ENCODE measurements around the gene CA5A. TPM values are rescaled to one million over a fixed set of nuclear protein-coding genes. Genes with fewer than 3 reads are reported as not detected.

CA5A gene
- total RNA-seq, 3 donors from 2014 or later (not counting 1 experiment from before 2014, with no cell fraction given) = not detected

- H3K4me3 ChIP-seq (ENCODE audit: low read length) = no peak overlapping the region
- WGBS (ENCODE audit: insufficient coverage) = 57% methylated on average over 15 of the region's 15 CpGs
- TF ChIP-seq, protein P1, sequence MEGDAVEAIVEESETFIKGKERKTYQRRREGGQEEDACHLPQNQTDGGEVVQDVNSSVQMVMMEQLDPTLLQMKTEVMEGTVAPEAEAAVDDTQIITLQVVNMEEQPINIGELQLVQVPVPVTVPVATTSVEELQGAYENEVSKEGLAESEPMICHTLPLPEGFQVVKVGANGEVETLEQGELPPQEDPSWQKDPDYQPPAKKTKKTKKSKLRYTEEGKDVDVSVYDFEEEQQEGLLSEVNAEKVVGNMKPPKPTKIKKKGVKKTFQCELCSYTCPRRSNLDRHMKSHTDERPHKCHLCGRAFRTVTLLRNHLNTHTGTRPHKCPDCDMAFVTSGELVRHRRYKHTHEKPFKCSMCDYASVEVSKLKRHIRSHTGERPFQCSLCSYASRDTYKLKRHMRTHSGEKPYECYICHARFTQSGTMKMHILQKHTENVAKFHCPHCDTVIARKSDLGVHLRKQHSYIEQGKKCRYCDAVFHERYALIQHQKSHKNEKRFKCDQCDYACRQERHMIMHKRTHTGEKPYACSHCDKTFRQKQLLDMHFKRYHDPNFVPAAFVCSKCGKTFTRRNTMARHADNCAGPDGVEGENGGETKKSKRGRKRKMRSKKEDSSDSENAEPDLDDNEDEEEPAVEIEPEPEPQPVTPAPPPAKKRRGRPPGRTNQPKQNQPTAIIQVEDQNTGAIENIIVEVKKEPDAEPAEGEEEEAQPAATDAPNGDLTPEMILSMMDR (IDR thresholded peaks at IDR 0.05) = no peak
- Mint-ChIP-seq H3K9me3 (no peaks in the 10 kb centered on the region), H3K4me3 (peak overlapping the region; percentile 41), H3K27me3 (ENCODE audit: low read depth in 2 of 2) (no peaks in the 10 kb centered on the region), H3K36me3 (no peaks in the 10 kb centered on the region), H3K4me1 (peaks cover 73 to 74% of the 10 kb centered on the region in 2 donors), H3K27ac (peak overlapping the region; percentile 96 to 98)
- H3K27me3 ChIP-seq (ENCODE audit: control insufficient read depth, insufficient read depth, low read length) = no peaks in the 10 kb centered on the region
- ATAC-seq = no peak
- peaks cover 77% of the 10 kb centered on the region for H3K4me1 ChIP-seq (ENCODE audit: control insufficient read depth, insufficient read depth, low read length)
- peaks cover 9% of the 10 kb centered on the region for H3K36me3 ChIP-seq (ENCODE audit: control insufficient read depth, insufficient read depth, low read length)
- H3K27ac ChIP-seq (ENCODE audit: low read length) = peak overlapping the region; percentile 59
- no peak for DNase-seq
- intact Hi-C loops (cut with micrococcal nuclease) = loop anchor here (5.0 kb wide), 3 partner anchors 32 to 497 kb away; partner anchors contain the start of genes KLHDC4 and ZFPM1
- H3K9me3 ChIP-seq (ENCODE audit: control insufficient read depth, insufficient read depth, low read length) = no peaks in the 10 kb centered on the region
These were observed 18.5 kb upstream of the CA5A start for GRCh38 chr16:87954826-87955225.

GRCh38 chr16:87954361-87954760, 18.0 kb upstream of the CA5A start:
- Histone ChIP-seq H3K27ac (ENCODE audit: low read length) (peak overlapping the region; percentile 59), H3K4me1 (ENCODE audit: control insufficient read depth, insufficient read depth, low read length) (peaks cover 73% of the 10 kb centered on the region), H3K4me3 (ENCODE audit: low read length) (no peak overlapping the region), H3K27me3 (ENCODE audit: control insufficient read depth, insufficient read depth, low read length) (no peaks in the 10 kb centered on the region), H3K9me3 (ENCODE audit: control insufficient read depth, insufficient read depth, low read length) (no peaks in the 10 kb centered on the region), H3K36me3 (ENCODE audit: control insufficient read depth, insufficient read depth, low read length) (peaks cover 9% of the 10 kb centered on the region)
- TF ChIP-seq, protein P1 (IDR thresholded peaks at IDR 0.05) = no peak
- peaks cover 69% of the 10 kb centered on the region in 2 donors for H3K4me1 Mint-ChIP-seq
- intact Hi-C loops (cut with micrococcal nuclease) = loop anchor here (5.0 kb wide), 3 partner anchors 33 to 498 kb away; partner anchors contain the start of genes KLHDC4 and ZFPM1
- ATAC-seq (no peak), DNase-seq (no peak)
- no peaks in the 10 kb centered on the region for H3K9me3 Mint-ChIP-seq
- WGBS (ENCODE audit: insufficient coverage) = 52% methylated on average over 14 of the region's 14 CpGs
- no peaks in the 10 kb centered on the region for H3K27me3 Mint-ChIP-seq (ENCODE audit: low read depth in 2 of 2)
- peak overlapping the region; percentile 41 for H3K4me3 Mint-ChIP-seq
- no peaks in the 10 kb centered on the region for H3K36me3 Mint-ChIP-seq
- H3K27ac Mint-ChIP-seq = peak overlapping the region; percentile 96 to 98

DNA sequence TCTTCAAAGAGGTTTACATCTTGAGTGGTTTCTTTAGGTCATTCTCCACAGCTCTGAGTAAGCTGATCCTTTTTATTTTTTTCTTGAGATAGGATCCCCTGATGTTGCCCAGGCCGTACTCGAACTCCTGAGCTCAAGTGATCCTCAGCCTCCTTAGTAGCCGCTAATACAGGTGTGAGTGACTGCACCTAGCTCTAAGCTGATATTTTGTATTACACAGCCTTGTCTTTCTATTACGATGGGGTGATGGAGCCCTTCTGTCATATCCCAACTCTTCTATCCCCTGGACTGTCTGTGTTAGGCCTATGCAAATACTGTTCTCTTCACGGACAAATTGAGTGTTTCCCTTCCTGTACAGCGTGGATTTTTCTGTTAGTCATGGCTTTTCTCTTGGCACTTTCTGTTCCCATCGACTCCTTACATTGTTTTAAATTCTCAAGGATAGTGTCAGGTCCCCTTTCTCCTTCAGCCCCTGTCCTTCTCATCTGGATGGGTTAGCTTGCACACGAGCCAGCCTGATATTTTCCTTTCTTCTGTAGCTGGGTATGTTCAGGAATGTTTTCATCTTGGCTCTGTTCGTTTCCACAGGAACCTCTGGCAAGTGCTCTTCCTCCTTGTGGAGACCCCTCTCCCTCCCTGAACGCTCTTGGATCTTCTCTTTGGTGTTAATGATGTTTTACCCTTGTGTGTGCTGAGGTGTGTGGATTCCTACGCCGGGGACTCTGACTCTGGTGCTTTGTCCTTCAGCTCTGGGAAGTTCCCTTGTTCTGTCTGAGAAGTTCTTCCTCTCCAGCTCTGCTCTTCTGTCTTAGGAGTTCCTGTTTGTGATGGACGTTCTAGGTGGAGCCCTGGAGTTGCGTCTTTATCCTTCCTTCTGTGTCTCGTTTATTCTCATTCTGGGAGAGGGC, 17.2 kb upstream of the CA5A start:
- Mint-ChIP-seq H3K4me3 (peak overlapping the region; percentile 41), H3K27ac (peak overlapping the region; percentile 96 to 98), H3K9me3 (no peaks in the 10 kb centered on the region), H3K36me3 (no peaks in the 10 kb centered on the region), H3K4me1 (peaks cover 61% of the 10 kb centered on the region in 2 donors), H3K27me3 (ENCODE audit: low read depth in 2 of 2) (no peaks in the 10 kb centered on the region)
- Histone ChIP-seq H3K4me3 (ENCODE audit: low read length) (no peak overlapping the region), H3K4me1 (ENCODE audit: control insufficient read depth, insufficient read depth, low read length) (peaks cover 65% of the 10 kb centered on the region), H3K9me3 (ENCODE audit: control insufficient read depth, insufficient read depth, low read length) (no peaks in the 10 kb centered on the region), H3K27ac (ENCODE audit: low read length) (peak overlapping the region; percentile 59), H3K36me3 (ENCODE audit: control insufficient read depth, insufficient read depth, low read length) (peaks cover 9% of the 10 kb centered on the region), H3K27me3 (ENCODE audit: control insufficient read depth, insufficient read depth, low read length) (no peaks in the 10 kb centered on the region)
- ATAC-seq (no peak), DNase-seq (no peak)
- intact Hi-C loops (cut with micrococcal nuclease) = loop anchor here (5.0 kb wide), 3 partner anchors 34 to 499 kb away; partner anchors contain the start of genes KLHDC4 and ZFPM1
- TF ChIP-seq, protein P1 (IDR thresholded peaks at IDR 0.05) = no peak
- WGBS (ENCODE audit: insufficient coverage) = 76% methylated on average over 15 of the region's 15 CpGs
